NCI-H1930 (cell line): Measurements from ENCODE around the gene NRN1.
"Not testable (repeated sequence)": the region's sequence is repeated elsewhere in the genome, so short reads cannot be mapped to it uniquely, and the experiment has no call there.

ENCODE experiments used
- DNase-seq, 2 experiments: peaks; one replicate each; lab custom pipeline; 2025; lab: John Stamatoyannopoulos, UW

The NRN1 gene

GRCh38 chr6:6006428-6007365 is at the start of gene NRN1:
Gene NRN1, minus strand, starts transcription at chr6:6006925. Its CDS starts 176 bp downstream, at chr6:6006749.
- DNase-seq: no peak

- no peak for DNase-seq
Measured at GRCh38 chr6:6052216-6052615, 45.5 kb upstream of the NRN1 start.

GRCh38 chr6:6046716-6047115 is 40.0 kb upstream of the NRN1 start:
- DNase-seq: no peak

- no peak for DNase-seq
Measured at GRCh38 chr6:6039946-6040509, 33.3 kb upstream of the NRN1 start.

GRCh38 chr6:6037179-6037578 is 30.5 kb upstream of the NRN1 start:
- DNase-seq: no peak

GRCh38 chr6:6033858-6034257 is 27.1 kb upstream of the NRN1 start:
- no peak for DNase-seq

GRCh38 chr6:6026513-6027205 is 19.9 kb upstream of the NRN1 start:
- no peak for DNase-seq

GRCh38 chr6:6025736-6026135 is 19.0 kb upstream of the NRN1 start:
- DNase-seq: no peak

GRCh38 chr6:6024220-6024619 is 17.5 kb upstream of the NRN1 start:
- no peak for DNase-seq

- not testable (repeated sequence) for DNase-seq
Measured at GRCh38 chr6:6022841-6023240, 16.1 kb upstream of the NRN1 start.

- peak; percentile 89 to 92 for DNase-seq
Measured at GRCh38 chr6:6008648-6009421, 2.1 kb upstream of the NRN1 start.

- DNase-seq: no peak
Measured at GRCh38 chr6:6008089-6008647, 1.4 kb upstream of the NRN1 start.

- peak; percentile 13 to 41 for DNase-seq
Measured at GRCh38 chr6:6007366-6008088, 802 bp upstream of the NRN1 start.

GRCh38 chr6:6006006-6006427 is 708 bp downstream of the NRN1 start:
- no peak for DNase-seq

GRCh38 chr6:6005051-6006005 is 1.4 kb downstream of the NRN1 start:
- no peak for DNase-seq

GRCh38 chr6:6004390-6004995 is 2.2 kb downstream of the NRN1 start:
- no peak for DNase-seq

GRCh38 chr6:6003621-6004366 is 2.9 kb downstream of the NRN1 start:
- DNase-seq: peak in 1 of 2 experiments; percentile 6

GRCh38 chr6:6002848-6003620 is 3.7 kb downstream of the NRN1 start:
- no peak for DNase-seq
